ENCODE measurements around the gene TLE6. TPM values are rescaled to one million over a fixed set of nuclear protein-coding genes. Genes with fewer than 3 reads are reported as not detected.
"Not testable (repeated sequence)": the region's sequence is repeated elsewhere in the genome, so short reads cannot be mapped to it uniquely, and the experiment has no call there.

Gene TLE6
- total RNA-seq, 1 donor from 2014 or later, result 4.2 TPM

- ATAC-seq (no peak), DNase-seq (no peak)
- H3K9me3 ChIP-seq, result no peaks in the 10 kb centered on the region
- peaks cover 75% of the 10 kb centered on the region for H3K36me3 ChIP-seq
- no peak for TF ChIP-seq CTCF (IDR thresholded peaks at IDR 0.05)
- intact Hi-C loops (cut with DNase I), result no loop called here
- H3K4me3 ChIP-seq, result no peak overlapping the region
- no peak overlapping the region for H3K27ac ChIP-seq
- no peaks in the 10 kb centered on the region for H3K27me3 ChIP-seq (ENCODE audit: low read depth)
- H3K4me1 ChIP-seq, result no peaks in the 10 kb centered on the region
Observed at GRCh38 chr19:3010871-3011270, 33.5 kb downstream of the TLE6 start.

GRCh38 chr19:3012059-3012458 is 34.7 kb downstream of the TLE6 start:
- H3K4me1 ChIP-seq; H3K9me3 ChIP-seq; H3K27ac ChIP-seq; ATAC-seq; intact Hi-C loops (cut with DNase I); DNase-seq; H3K4me3 ChIP-seq; H3K27me3 ChIP-seq (ENCODE audit: low read depth): not testable (repeated sequence)
- H3K36me3 ChIP-seq, result peaks cover 72% of the 10 kb centered on the region

GRCh38 chr19:3012621-3013262 is 35.4 kb downstream of the TLE6 start:
- Histone ChIP-seq H3K4me3 (no peak overlapping the region), H3K27ac (no peak overlapping the region), H3K36me3 (peaks cover 65% of the 10 kb centered on the region), H3K27me3 (ENCODE audit: low read depth) (no peaks in the 10 kb centered on the region), H3K9me3 (no peaks in the 10 kb centered on the region), H3K4me1 (no peaks in the 10 kb centered on the region)
- intact Hi-C loops (cut with DNase I), result no loop called here
- no peak for ATAC-seq
- TF ChIP-seq CTCF (IDR thresholded peaks at IDR 0.05), result no peak
- DNase-seq, result no peak

DNA sequence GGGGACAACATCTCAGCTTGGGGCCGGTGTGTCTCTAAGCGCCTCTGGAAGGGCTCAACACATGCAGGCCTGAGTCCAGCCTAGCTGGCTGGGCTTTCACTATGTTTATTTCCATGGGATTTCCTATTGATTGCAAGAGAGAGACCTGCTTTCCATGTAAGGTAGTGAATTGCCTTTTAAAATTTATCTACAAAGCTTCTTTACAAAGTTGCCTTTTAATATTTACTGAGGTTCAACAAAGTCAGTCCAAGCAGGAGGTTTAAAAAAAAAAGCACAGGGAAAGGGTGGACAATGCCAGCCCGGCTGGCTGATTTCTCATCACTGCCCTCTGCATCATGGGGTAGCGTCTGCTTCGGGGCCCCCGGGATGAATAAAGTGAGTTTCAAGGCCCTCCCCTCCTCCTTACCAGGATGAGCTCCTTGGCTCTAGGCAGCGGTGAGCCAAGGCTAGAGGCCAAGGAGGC is 35.9 kb downstream of the TLE6 start:
- no peak overlapping the region for H3K27ac ChIP-seq
- intact Hi-C loops (cut with DNase I), result no loop called here
- ATAC-seq, result no peak

DNA sequence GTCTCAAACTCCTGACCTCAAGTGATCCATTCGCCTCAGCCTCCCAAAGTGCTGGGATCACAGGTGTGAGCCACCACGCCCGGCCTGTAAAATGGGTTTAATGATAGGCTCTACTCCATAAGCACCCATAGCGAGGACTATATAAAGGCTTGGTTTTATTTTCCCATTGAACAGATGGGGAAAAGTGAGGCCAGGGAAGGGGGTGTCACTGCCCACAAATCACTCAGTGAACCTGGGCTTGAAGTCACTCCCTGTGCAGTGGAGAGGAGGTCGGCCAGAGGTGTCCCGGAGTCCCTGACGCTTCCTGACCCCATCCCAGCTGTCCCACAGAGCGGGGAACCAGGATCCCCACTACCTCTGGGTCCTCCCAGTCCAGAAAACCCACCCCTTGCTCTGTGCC is 36.8 kb downstream of the TLE6 start:
- no peaks in the 10 kb centered on the region for H3K9me3 ChIP-seq
- H3K4me3 ChIP-seq, result no peak overlapping the region
- ATAC-seq, result peak in 1 of 2 donors; percentile 34
- no peak overlapping the region for H3K27ac ChIP-seq
- TF ChIP-seq CTCF (IDR thresholded peaks at IDR 0.05), result no peak
- no peaks in the 10 kb centered on the region for H3K4me1 ChIP-seq
- no peak for DNase-seq
- H3K36me3 ChIP-seq, result peaks cover 57% of the 10 kb centered on the region
- H3K27me3 ChIP-seq (ENCODE audit: low read depth), result no peaks in the 10 kb centered on the region
- intact Hi-C loops (cut with DNase I), result no loop called here

More for the DNA sequence above, 35.9 kb downstream of the TLE6 start:
- no peaks in the 10 kb centered on the region for H3K4me1 ChIP-seq
- no peak for TF ChIP-seq CTCF (IDR thresholded peaks at IDR 0.05)
- H3K9me3 ChIP-seq, result no peaks in the 10 kb centered on the region
- no peak overlapping the region for H3K4me3 ChIP-seq
- DNase-seq, result no peak
- peaks cover 61% of the 10 kb centered on the region for H3K36me3 ChIP-seq
- H3K27me3 ChIP-seq (ENCODE audit: low read depth), result no peaks in the 10 kb centered on the region

GRCh38 chr19:3015126-3016057 is 38.0 kb downstream of the TLE6 start:
- Histone ChIP-seq H3K27ac (no peak overlapping the region), H3K27me3 (ENCODE audit: low read depth) (no peaks in the 10 kb centered on the region), H3K4me1 (no peaks in the 10 kb centered on the region), H3K36me3 (peaks cover 53% of the 10 kb centered on the region), H3K4me3 (no peak overlapping the region), H3K9me3 (no peaks in the 10 kb centered on the region)
- DNase-seq, result no peak
- no peak for TF ChIP-seq CTCF (IDR thresholded peaks at IDR 0.05)
- no peak for ATAC-seq
- intact Hi-C loops (cut with DNase I), result no loop called here

Data from lower lobe of right lung (tissue), 2 donors.